Liver (tissue), 9 donors: ENCODE measurements around the gene HMGB2. TPM values are rescaled to one million over a fixed set of nuclear protein-coding genes. Genes with fewer than 3 reads are reported as not detected.

ENCODE experiments used
- DNase-seq: peaks from one replicate; pipeline ENCODE4 v3.0.0-alpha.2; 2017; ENCODE audit warnings: low spot score
- H3K27ac ChIP-seq, 2 donors: one replicate each; pipeline ENCODE4 v1.7.0; 2013; ENCODE audit warnings: inconsistent platforms in 2 of 2, low read length in 2 of 2, control low read depth in 1 of 2, low read depth in 1 of 2, mild to moderate bottlenecking in 1 of 2
- H3K27me3 ChIP-seq, 4 donors: one replicate each; pipeline versions ENCODE4 v1.6.1 to v1.7.0; 2013; ENCODE audit warnings: low read length in 3 of 4, inconsistent platforms in 1 of 4, mild to moderate bottlenecking in 1 of 4, moderate library complexity in 1 of 4; ENCODE audit not compliant: control insufficient read depth in 4 of 4, insufficient read depth in 4 of 4
- H3K36me3 ChIP-seq, 4 donors: one replicate each; pipeline versions ENCODE4 v1.6.1 to v1.7.0; 2013; ENCODE audit warnings: low read length in 3 of 4, mild to moderate bottlenecking in 3 of 4, low read depth in 1 of 4, moderate library complexity in 1 of 4; ENCODE audit not compliant: control insufficient read depth in 4 of 4, insufficient read depth in 3 of 4
- H3K4me1 ChIP-seq, 4 donors: one replicate each; pipeline versions ENCODE4 v1.6.1 to v1.7.0; 2013; ENCODE audit warnings: low read length in 3 of 4, mild to moderate bottlenecking in 3 of 4, moderate library complexity in 1 of 4; ENCODE audit not compliant: control insufficient read depth in 4 of 4, insufficient read depth in 4 of 4
- H3K4me3 ChIP-seq, 3 donors: one replicate each; pipeline versions ENCODE4 v1.6.1 to v1.7.0; 2013; ENCODE audit warnings: low read length in 3 of 3, control low read depth in 1 of 3, low read depth in 1 of 3, mild to moderate bottlenecking in 1 of 3
- H3K9ac ChIP-seq, 2 donors: one replicate each; pipeline ENCODE4 v1.7.0; 2013; ENCODE audit warnings: low read length in 2 of 2, mild to moderate bottlenecking in 2 of 2, moderate library complexity in 2 of 2, control low read depth in 1 of 2, low read depth in 1 of 2
- H3K9me3 ChIP-seq, 4 donors: one replicate each; pipeline versions ENCODE4 v1.6.1 to v1.7.0; 2013; ENCODE audit warnings: low read length in 3 of 4; ENCODE audit not compliant: control insufficient read depth in 4 of 4
- ATF3 ChIP-seq: IDR thresholded peaks from 2 replicates; pipeline ENCODE4 v1.6.1; 2016; ENCODE audit warnings: antibody characterized with exemption
- CTCF ChIP-seq: fragments of 150-350 bp; IDR thresholded peaks from 2 replicates; pipeline ENCODE4 v1.5.1; 2017; ENCODE audit warnings: improper control_type of control experiment, low read depth, low read length; ENCODE audit not compliant: missing input control
- EGR1 ChIP-seq, 2 donors: IDR thresholded peaks; 2 replicates each; pipeline ENCODE4 v1.6.1; 2016 to 2018; ENCODE audit warnings: antibody characterized with exemption in 2 of 2, low read depth in 2 of 2
- FOXA1 ChIP-seq: IDR thresholded peaks from 2 replicates; pipeline ENCODE4 v1.6.1; 2016; ENCODE audit warnings: antibody characterized with exemption
- FOXA2 ChIP-seq: IDR thresholded peaks from 2 replicates; pipeline ENCODE4 v1.6.1; 2016; ENCODE audit warnings: antibody characterized with exemption
- GABPA ChIP-seq, 2 donors: IDR thresholded peaks in 1 of 2; conservative IDR thresholded peaks in 1 of 2; 2 replicates each; pipeline ENCODE4 v1.6.1; 2016; ENCODE audit warnings: antibody characterized with exemption in 2 of 2, mild to moderate bottlenecking in 1 of 2, moderate library complexity in 1 of 2
- HNF4A ChIP-seq, 2 donors: conservative IDR thresholded peaks; 2 replicates each; pipeline ENCODE4 v1.6.1; 2016; ENCODE audit warnings: antibody characterized with exemption in 2 of 2, mild to moderate bottlenecking in 2 of 2
- HNF4G ChIP-seq: IDR thresholded peaks from 2 replicates; pipeline ENCODE4 v1.6.1; 2016; ENCODE audit warnings: antibody characterized with exemption
- JUND ChIP-seq, 2 donors: IDR thresholded peaks; 2 replicates each; pipeline ENCODE4 v1.6.1; 2016; ENCODE audit warnings: antibody characterized with exemption in 2 of 2
- MAX ChIP-seq: IDR thresholded peaks from 2 replicates; pipeline ENCODE4 v1.6.1; 2016; ENCODE audit warnings: antibody characterized with exemption
- NR2F2 ChIP-seq: IDR thresholded peaks from 2 replicates; pipeline ENCODE4 v1.6.1; 2016; ENCODE audit warnings: antibody characterized with exemption
- RAD21 ChIP-seq, 2 donors: IDR thresholded peaks; 2 replicates each; pipeline ENCODE4 v1.6.1; 2016; ENCODE audit warnings: antibody characterized with exemption in 2 of 2, mild to moderate bottlenecking in 2 of 2
- RXRA ChIP-seq, 2 donors: IDR thresholded peaks; 2 replicates each; pipeline ENCODE4 v1.6.1; 2017 to 2018; ENCODE audit warnings: antibody characterized with exemption in 2 of 2, mild to moderate bottlenecking in 1 of 2
- SP1 ChIP-seq: IDR thresholded peaks from 2 replicates; pipeline ENCODE4 v1.6.1; 2018; ENCODE audit warnings: antibody characterized with exemption, mild to moderate bottlenecking
- TAF1 ChIP-seq: conservative IDR thresholded peaks from 2 replicates; pipeline ENCODE4 v1.6.1; 2016; ENCODE audit warnings: antibody characterized with exemption, mild to moderate bottlenecking
- YY1 ChIP-seq: IDR thresholded peaks from 2 replicates; pipeline ENCODE4 v1.6.1; 2016; ENCODE audit warnings: antibody characterized with exemption, mild to moderate bottlenecking
- WGBS: extraction: QIAGEN DNeasy Blood & Tissue Kit; methylation state at CpG from one replicate; pipeline ENCODE4 v1.1.7; 2013; 5-methylcytosine and 5-hydroxymethylcytosine counted together
- polyA plus RNA-seq, 2 donors: library from polyadenylated mRNA; stranded (reverse) in 1 of 2; unstranded in 1 of 2; fragments of 200-250 nt in 1 of 2; fragments of >200 nt in 1 of 2; fragmentation: Nextera tagmentation in 1 of 2; extraction: Ambion mirVana in 1 of 2; gene quantifications; one replicate each; pipeline versions ENCODE4 v1.2.1 to v1.2.3, GENCODE V29; 2013 to 2015
- total RNA-seq, 2 donors: library from RNA; depleted of rRNA; stranded (reverse); fragments of >200 nt; gene quantifications; one replicate each; pipeline ENCODE4 v1.2.3, GENCODE V29; 2014
- TF ChIP-seq, protein P1 (sequence below): IDR thresholded peaks from 2 replicates; pipeline ENCODE4 v1.6.1; 2016; ENCODE audit warnings: antibody characterized with exemption
- TF ChIP-seq, protein P2 (sequence below): IDR thresholded peaks from 2 replicates; pipeline ENCODE4 v1.6.1; 2016; ENCODE audit warnings: antibody characterized with exemption, mild to moderate bottlenecking
- donor health status: healthy.
- donor health status: healthy.
- donor health status: healthy.
- donor health status: healthy.
- donor health status: healthy.

HMGB2 gene
- total and polyA plus RNA-seq, 4 donors = 7.2 to 271 (median 16.9) TPM

DNA sequence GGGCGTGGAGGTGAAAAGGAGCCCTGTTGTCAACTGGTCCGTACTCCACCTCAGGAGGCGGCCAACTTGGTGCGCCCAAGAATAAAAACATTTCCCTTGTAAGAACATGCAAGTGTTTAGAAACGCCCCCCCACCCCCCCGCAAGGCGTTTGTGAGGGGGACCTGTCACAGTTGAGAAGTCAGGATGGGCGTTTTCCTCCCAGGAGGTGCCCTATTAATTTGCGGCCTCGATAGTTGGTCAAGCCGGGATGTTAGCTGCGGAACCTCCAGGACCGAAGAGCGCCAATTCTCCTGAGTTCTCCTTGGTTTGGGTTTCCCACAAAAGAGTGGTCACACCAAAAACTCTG, 35.9 kb upstream of the HMGB2 start:
- Histone ChIP-seq H3K27me3 (no peaks in the 10 kb centered on the region), H3K36me3 (no peaks in the 10 kb centered on the region), H3K4me3 (peak overlapping the region; percentile 58 to 85 (median 65)), H3K4me1 (peaks cover 0 to 7% (median 3%) of the 10 kb centered on the region in 4 donors), H3K9me3 (no peaks in the 10 kb centered on the region), H3K27ac (peak overlapping the region; percentile 91 to 100), H3K9ac (peak overlapping the region; percentile 83 to 91)
- TF ChIP-seq EGR1 (IDR thresholded peaks at IDR 0.05; ENCODE audit: low read depth in 2 of 2) (no peak), CTCF (no peak), ATF3 (no peak), HNF4A (conservative IDR thresholded peaks at IDR 0.05) (no peak), YY1 (no peak), NR2F2 (no peak), FOXA2 (no peak), RAD21 (IDR thresholded peaks at IDR 0.05) (no peak), FOXA1 (no peak), HNF4G (no peak), MAX (no peak), RXRA (IDR thresholded peaks at IDR 0.05) (no peak), SP1 (no peak), TAF1 (no peak), JUND (IDR thresholded peaks at IDR 0.05) (no peak)
- TF ChIP-seq, protein P1, sequence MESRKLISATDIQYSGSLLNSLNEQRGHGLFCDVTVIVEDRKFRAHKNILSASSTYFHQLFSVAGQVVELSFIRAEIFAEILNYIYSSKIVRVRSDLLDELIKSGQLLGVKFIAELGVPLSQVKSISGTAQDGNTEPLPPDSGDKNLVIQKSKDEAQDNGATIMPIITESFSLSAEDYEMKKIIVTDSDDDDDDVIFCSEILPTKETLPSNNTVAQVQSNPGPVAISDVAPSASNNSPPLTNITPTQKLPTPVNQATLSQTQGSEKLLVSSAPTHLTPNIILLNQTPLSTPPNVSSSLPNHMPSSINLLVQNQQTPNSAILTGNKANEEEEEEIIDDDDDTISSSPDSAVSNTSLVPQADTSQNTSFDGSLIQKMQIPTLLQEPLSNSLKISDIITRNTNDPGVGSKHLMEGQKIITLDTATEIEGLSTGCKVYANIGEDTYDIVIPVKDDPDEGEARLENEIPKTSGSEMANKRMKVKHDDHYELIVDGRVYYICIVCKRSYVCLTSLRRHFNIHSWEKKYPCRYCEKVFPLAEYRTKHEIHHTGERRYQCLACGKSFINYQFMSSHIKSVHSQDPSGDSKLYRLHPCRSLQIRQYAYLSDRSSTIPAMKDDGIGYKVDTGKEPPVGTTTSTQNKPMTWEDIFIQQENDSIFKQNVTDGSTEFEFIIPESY = no peak
- TF ChIP-seq, protein P2, sequence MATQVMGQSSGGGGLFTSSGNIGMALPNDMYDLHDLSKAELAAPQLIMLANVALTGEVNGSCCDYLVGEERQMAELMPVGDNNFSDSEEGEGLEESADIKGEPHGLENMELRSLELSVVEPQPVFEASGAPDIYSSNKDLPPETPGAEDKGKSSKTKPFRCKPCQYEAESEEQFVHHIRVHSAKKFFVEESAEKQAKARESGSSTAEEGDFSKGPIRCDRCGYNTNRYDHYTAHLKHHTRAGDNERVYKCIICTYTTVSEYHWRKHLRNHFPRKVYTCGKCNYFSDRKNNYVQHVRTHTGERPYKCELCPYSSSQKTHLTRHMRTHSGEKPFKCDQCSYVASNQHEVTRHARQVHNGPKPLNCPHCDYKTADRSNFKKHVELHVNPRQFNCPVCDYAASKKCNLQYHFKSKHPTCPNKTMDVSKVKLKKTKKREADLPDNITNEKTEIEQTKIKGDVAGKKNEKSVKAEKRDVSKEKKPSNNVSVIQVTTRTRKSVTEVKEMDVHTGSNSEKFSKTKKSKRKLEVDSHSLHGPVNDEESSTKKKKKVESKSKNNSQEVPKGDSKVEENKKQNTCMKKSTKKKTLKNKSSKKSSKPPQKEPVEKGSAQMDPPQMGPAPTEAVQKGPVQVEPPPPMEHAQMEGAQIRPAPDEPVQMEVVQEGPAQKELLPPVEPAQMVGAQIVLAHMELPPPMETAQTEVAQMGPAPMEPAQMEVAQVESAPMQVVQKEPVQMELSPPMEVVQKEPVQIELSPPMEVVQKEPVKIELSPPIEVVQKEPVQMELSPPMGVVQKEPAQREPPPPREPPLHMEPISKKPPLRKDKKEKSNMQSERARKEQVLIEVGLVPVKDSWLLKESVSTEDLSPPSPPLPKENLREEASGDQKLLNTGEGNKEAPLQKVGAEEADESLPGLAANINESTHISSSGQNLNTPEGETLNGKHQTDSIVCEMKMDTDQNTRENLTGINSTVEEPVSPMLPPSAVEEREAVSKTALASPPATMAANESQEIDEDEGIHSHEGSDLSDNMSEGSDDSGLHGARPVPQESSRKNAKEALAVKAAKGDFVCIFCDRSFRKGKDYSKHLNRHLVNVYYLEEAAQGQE = no peak
- peak; percentile 76 for DNase-seq
- WGBS = under 1% methylated on average over 14 of the region's 14 CpGs

GRCh38 chr4:173367946-173368345, 33.8 kb upstream of the HMGB2 start:
- H3K36me3 ChIP-seq = no peaks in the 10 kb centered on the region
- DNase-seq = no peak
- WGBS = 78% methylated on average over 4 of the region's 4 CpGs
- H3K9ac ChIP-seq = no peak overlapping the region
- TF ChIP-seq TAF1 = no peak
- TF ChIP-seq HNF4G = no peak
- no peak for TF ChIP-seq ATF3
- TF ChIP-seq MAX = no peak
- no peak for TF ChIP-seq FOXA1
- no peak for TF ChIP-seq FOXA2
- TF ChIP-seq RAD21 (IDR thresholded peaks at IDR 0.05) = no peak
- no peak for TF ChIP-seq YY1
- TF ChIP-seq GABPA (IDR thresholded peaks at IDR 0.05 in 1 of 2, conservative IDR thresholded peaks at IDR 0.05 in 1 of 2) = no peak
- no peak for TF ChIP-seq JUND (IDR thresholded peaks at IDR 0.05)
- no peak for TF ChIP-seq EGR1 (IDR thresholded peaks at IDR 0.05; ENCODE audit: low read depth in 2 of 2)
- TF ChIP-seq SP1 = no peak
- TF ChIP-seq RXRA (IDR thresholded peaks at IDR 0.05) = no peak
- TF ChIP-seq NR2F2 = no peak
- TF ChIP-seq HNF4A (conservative IDR thresholded peaks at IDR 0.05) = no peak
- TF ChIP-seq, protein P1 = no peak
- no peak for TF ChIP-seq CTCF
- H3K9me3 ChIP-seq = no peaks in the 10 kb centered on the region
- no peak overlapping the region for H3K4me3 ChIP-seq
- no peaks in the 10 kb centered on the region for H3K27me3 ChIP-seq
- no peak overlapping the region for H3K27ac ChIP-seq
- peaks cover 0 to 7% (median 3%) of the 10 kb centered on the region in 4 donors for H3K4me1 ChIP-seq
